GM12878 (cell line): Measurements from ENCODE around the gene CASP12.

Source experiments
- ATF7 ChIP-seq: fragments of 450-650 bp; IDR thresholded peaks from 2 replicates; pipeline ENCODE4 v1.6.1; 2016; ENCODE audit warnings: low read depth, mild to moderate bottlenecking
- CREB1 ChIP-seq: IDR thresholded peaks from 2 replicates; pipeline ENCODE4 v1.6.1; 2012; ENCODE audit warnings: low read depth, mild to moderate bottlenecking, inconsistent platforms
- FOS ChIP-seq: IDR thresholded peaks from 3 replicates; pipeline ENCODE4 v1.6.1; 2011; ENCODE audit warnings: borderline replicate concordance; ENCODE audit not compliant: insufficient read length; ENCODE audit errors: extremely low read depth
- POLR2A ChIP-seq: IDR thresholded peaks from 2 replicates; pipeline ENCODE4 v1.6.1; 2011; ENCODE audit warnings: low read depth, mild to moderate bottlenecking, low read length
- TF ChIP-seq, protein P1 (sequence below): IDR thresholded peaks from 2 replicates; pipeline ENCODE4 v1.6.1; 2011; ENCODE audit warnings: low read depth, low read length, improper control_type of control experiment, borderline replicate concordance

DNA sequence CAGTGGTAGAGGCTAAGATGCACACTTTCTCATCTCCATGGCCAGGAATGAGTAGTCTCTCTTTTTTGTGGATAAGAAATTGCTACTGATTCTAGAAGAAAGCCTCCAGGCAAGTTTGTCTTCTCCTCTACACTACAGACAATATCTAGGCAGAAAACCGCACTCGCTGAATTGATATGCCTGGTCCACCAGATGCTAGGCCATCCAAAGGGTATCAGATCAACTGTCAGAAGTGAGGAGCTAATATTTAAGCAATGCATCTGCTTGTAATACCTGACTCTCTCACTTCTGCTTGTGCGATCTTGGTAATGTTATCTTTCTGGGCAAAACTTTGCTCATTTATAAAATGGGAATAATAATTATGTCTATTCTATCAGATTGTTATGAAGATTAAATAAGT is 45.0 kb downstream of the CASP12 start:
- TF ChIP-seq, protein P1, sequence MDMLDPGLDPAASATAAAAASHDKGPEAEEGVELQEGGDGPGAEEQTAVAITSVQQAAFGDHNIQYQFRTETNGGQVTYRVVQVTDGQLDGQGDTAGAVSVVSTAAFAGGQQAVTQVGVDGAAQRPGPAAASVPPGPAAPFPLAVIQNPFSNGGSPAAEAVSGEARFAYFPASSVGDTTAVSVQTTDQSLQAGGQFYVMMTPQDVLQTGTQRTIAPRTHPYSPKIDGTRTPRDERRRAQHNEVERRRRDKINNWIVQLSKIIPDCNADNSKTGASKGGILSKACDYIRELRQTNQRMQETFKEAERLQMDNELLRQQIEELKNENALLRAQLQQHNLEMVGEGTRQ = no peak
- TF ChIP-seq ATF7 = no peak
- no peak for TF ChIP-seq CREB1
- no peak for TF ChIP-seq POLR2A
- no peak for TF ChIP-seq FOS
